Stimulated activated CD4-positive, alpha-beta T cell treated with anti-CD3 and anti-CD28 coated beads, Interleukin-4, amount 100 ng/mL, for 24 hours (primary cell): ENCODE results near the gene BCLAF1.
A peak's percentile ranks its signal among the peaks of the same experiment; 100 is the strongest.

Source experiments
- DNase-seq: peaks from one replicate; pipeline ENCODE4 v3.0.0-alpha.2; 2020

BCLAF1 gene

DNA sequence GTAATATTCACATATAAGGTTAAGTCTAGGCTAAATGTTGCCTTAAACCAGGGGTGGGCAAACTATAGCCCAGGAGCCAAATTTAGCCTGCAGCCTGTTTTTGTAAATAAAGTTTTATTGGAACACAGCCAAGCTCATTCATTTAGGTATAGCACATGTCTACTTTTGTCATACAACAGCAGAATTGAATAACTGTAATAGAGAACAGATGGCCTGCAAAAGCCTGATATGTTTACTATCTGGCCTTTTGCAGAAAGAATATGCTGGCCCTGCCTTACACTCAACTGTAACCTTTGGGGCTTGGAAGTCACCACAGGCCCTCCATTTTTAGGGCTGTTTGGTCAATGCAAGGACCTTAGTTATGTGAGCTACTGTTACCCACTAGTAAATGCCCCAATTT is 17.7 kb upstream of the BCLAF1 start:
- DNase-seq = no peak

DNA sequence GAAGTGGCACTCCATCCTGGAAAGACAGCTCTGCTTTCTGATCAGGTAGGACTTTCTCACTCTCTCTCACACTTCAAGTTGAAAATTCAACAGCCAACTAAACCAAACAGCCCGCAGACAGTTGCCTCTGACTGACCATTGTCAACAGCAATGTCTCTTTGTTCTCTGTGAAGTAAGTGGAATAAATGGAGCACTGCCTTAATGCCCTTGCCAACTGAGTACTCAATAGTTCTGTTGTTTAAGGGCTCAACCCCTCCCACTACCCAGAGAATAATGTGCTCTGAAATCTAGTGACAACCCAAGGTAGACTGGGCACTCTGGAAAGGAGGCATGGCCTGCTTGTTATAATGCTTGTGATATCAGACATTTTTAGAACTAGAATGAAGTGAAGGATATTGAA is 16.8 kb upstream of the BCLAF1 start:
- no peak for DNase-seq

DNA sequence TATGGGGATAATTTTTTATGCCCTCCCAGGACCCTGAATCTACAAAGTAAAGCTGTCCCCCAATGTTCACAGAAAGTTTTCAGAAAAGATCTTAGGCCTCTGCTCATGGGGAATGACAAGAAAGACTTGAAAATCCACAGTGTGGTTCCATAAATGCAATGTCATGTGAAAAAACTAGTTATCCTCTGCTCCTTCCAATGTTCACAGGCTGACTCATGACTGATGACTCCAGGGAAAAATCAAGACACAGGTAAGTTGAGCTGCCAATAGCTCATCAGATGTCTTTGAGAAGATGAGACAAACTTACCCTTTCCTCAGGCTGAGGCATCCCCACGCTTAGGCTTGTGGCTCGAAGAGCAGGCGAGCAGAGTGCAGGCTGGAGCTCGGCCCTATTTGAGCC is 14.8 kb upstream of the BCLAF1 start:
- DNase-seq = no peak

DNA sequence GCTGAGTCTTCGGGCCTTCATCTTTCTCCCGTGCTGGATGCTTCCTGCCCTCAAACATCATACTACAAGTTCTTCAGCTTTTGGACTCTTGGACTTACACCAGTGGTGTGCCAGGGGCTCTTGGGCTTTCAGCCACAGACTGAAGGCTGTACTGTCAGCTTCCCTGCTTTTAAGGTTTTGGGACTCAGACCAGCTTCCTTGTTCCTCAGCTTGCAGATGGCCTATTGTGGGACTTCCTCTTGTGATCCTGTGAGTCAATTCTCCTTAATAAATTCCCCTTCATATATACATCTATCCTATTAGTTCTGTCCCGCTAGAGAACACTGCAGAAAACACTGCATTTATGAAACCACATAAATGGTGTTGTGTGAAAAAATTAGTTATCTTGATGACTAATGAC is 13.9 kb upstream of the BCLAF1 start:
- no peak for DNase-seq

DNA sequence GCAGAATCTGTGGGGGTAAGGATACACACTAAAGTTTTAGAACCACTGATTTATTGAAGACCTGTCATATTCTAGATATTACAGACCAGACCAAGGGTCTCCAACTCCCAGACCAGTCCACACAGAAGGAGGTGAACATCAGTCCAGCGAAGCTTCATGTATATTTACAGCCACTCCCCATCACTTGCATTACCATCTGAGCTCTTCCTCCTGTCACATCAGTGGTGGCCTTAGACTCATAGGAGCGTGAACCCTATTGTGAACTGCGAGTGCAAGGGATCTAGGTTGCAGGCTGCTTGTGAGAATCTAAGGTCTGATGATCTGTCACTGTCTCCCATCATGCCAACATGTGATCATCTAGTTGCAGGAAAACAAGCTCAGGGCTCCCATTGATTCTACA is 5.0 kb upstream of the BCLAF1 start:
- no peak for DNase-seq

DNA sequence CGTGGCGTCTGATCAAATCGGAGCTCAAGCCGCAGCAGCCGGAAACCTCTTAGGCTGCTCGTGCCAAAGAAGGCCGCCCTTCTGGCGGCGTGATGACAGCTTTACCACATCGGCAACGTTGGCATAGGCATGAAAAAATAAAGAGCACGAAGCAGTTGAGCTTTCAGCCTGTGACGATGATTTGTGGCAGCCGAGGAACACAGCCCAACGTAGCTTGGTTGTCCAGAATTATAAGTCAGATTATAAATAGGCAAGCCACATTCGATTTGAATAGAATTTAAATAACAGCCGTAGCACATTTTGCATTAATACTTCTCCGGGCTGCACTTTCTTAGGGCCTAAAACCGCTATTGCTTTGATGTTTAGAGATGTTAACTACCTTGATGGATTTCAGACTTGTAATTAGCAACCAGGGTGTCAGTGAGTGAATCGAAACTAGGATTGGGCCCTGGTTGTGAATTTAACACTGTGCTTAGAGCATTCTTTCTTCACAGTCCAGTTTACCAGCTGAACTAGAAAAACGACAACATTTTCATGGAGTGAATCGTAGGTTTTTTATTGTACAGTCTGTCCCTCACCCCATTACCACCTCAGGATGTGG is 864 bp upstream of the BCLAF1 start:
- peak; percentile 77 for DNase-seq

DNA sequence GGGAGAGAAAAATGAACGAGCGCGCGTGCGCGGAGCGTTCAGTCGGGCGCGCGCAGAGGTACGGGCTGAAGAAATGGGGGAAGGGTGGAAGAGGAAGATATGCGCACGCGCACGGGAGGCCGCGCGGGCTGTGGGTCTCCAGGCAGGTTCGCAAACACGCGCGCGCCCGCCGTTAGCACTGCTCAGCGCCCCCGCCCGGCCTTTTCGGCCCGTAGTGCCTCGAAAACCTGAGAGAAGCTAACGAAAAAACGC is 393 bp downstream of the BCLAF1 start:
- peak; percentile 92 for DNase-seq

DNA sequence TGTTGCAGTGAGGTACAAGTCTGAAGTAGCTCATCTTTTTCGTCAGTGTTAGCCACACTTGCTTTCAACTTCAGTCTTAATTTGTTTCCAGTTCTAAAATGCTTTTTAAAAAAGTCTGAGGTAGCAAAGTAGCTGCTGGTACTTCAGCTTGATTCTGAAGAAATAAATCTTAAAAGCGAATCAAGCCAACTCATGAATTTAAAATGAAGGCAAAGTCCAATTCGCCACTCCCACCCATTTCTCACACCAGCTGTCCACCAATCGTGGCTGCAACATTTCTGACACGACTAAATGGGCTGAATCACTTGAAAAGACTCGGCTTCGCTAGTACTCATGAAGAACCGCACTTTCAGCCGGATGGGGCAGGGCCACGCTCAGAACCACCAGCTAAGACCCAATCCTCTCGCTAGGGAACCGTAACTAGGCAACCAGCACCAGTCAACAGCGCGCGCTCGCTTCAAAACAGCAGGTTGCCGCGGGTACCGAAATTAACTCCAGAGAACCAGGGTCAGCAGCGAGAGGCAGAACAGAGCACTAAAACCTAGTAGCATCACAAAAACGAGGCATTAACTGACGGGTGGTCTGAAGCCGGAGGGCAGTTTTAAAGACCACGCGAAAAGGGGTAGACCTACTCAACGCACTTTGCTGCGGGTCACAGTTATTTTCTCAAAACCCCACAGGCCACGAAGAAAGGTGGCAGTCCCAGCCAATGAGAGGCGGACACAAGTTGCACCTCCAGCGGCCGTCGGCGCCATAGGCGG is 900 bp downstream of the BCLAF1 start:
- peak; percentile 89 for DNase-seq

DNA sequence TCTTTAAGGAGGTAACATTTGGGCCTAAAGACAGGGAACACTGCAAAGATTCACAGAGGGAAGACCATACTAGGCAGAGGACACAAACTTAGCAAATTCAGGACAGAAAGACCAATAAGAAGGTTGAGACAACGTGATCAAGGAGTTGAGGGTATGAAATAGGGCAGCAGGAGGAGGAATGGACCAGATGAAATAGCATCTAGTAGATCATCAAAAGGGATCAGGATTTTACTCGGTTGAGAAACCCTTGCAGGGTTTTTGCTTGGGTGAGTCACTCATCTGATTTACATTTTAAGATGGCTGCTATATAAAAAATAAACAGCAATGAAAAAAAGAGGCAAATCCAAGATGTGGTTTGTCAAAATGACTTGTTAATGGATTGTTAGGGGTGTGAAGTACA is 4.7 kb downstream of the BCLAF1 start:
- no peak for DNase-seq

DNA sequence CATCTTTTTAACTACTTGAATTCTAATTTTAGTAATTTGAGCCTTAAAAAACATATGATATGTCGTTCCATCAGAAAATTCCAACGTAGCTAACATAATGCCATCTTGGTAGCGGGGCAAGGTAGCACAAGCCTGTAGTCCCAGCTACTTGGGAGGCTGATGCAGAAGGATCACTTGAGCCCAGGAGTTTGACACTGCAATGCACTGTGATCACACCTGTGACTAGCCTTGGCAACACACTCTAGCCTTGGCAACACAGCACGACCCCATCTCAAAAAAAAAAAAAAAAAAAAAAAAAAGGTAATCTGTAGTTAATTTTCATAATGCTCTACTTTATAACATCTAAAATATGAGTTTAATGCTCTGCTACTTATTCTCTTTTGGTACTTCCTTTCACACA is 6.7 kb downstream of the BCLAF1 start:
- DNase-seq = no peak

DNA sequence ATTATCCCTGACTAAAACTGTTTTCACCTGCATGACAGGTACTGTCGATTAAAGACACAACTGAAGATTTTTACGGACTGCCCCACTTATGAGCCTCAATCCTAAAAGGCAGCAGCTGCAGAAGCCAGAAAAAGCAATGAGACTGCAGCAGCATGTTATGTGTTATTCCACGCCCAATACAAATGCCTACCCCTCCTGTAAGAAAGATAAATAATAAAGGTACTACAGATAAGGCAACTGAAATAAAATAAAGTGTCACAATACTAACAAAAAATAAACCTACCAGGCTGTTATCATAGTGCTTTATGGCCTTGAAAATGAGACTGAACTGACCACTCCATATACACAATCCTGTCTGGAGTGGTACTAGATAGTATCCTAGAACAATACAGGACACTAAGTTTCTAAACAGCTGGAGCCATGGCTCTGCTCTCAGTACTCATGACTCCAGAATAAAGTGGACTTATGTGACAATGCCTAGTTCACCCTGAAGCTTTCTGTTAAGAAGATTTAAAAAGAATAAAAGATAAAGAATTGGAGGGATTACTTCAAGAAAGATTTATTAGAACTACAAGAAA is 9.5 kb downstream of the BCLAF1 start:
- DNase-seq = no peak

DNA sequence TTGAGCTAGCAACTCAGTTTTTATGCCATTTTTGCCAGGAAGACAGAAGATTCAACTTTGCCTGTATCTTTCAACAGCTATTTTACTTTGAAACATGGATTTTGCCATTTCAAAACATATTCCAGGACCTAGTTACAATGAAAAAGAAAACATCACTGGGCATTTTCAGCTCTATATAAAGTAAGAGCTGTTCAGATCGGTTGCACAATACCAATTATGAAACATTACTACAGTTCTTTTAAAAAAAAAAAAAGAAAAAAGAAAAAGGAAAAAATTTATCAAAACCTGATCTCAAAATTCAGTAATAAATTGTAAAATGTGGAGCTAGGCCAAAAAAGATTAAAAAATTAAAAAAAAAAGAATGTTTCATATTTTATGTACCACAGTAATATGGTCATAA is 15.6 kb downstream of the BCLAF1 start:
- no peak for DNase-seq

DNA sequence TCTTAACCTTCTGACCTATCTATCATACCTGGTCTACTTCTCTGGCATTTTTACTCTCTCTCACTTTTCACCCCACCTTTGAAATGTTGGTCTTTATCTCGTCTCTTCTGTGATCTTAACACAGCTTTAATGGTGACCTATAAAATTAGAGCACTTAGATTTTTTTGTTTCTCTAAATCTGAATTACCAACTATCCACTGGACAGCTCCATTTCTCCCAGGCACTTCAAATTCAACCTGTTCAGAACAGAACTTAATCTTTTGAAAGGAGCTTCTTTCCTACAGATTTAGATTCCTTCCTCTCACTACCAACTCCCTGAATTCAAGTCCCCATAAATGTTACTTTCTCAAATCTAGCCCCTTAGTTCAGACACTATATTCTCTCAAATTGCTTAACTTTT is 24.5 kb downstream of the BCLAF1 start:
- DNase-seq = no peak

DNA sequence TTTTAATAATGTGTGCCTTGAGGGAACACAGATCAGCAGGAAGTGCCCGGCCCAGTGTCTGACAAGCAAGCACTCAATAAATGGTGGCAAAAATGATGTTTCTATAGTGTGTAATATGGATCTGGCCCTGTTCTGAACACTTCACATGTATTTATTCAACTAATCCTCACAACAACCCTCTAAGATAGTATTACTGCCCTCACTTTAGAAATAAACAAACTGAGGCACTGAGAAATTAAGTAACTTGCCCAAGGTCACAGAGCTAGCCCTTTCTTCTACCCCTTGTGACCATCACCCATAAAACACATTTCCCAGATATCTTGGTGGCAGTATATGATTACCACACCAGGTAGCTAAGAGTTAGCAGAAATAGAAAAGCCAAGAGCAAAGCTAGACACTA is 26.7 kb downstream of the BCLAF1 start:
- no peak for DNase-seq

DNA sequence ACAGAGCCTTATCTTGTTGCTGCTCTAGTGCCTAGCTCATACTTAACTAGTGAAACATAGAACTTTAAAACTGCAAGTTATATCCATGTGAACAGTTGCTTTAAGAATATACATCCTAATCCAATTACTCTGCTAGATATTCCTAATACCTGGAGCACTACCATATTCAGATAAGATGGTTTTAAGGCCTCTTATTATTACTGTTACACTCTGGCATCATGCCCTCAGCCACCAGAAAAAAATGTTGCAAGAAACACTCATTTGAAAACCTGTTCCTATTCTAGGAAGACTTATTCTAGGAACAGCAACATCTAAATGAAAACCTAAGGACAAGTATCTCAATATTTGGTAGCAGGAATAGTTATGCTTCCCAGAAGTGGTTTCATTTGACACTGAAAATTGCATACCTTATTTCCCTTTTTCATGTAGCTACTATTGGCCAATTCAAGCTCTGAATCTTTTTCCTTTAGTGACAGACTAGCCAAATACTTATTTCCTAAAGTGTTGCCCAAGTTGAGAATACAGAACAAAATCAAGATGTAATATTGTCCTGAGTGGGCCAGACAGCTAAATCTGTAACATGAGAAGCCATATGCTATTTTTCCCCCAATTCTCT is 34.7 kb downstream of the BCLAF1 start:
- no peak for DNase-seq

DNA sequence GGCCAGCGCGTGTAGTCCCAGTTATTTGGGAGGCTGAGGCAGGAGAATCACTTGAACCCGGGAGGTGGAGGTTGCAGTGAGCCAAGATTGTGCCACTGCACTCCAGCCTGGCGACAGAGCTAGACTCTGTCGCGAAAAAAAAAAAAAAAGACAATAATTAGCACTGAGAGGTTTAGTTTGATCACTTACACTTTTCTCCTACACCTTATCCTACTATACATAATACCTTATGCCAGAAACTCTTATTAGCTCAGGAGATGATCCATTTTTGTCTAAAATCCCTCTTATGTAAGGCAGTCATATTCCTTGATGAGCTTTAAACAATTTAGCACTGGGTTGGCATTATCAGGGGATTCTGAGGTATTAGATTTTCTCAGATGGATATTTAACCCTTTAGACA is 35.9 kb downstream of the BCLAF1 start:
- no peak for DNase-seq

DNA sequence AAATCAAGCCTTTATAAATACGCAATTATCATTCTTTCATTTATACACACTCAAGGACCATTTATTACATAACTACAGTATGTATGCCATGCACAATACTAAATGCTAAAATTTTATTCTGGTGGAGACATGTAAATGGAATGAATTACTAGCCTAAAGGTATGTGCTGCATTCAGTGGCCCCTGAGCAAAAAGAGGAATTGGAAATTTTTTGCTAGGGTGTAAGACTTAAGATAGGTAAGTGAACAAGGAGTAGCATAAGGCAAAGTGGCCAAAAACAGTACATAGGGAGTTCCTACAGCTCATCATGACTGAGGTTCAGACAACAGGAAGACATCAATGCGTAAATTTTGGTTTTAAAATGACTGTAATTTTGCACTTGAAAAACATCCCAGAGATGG is 37.2 kb downstream of the BCLAF1 start:
- DNase-seq = no peak

DNA sequence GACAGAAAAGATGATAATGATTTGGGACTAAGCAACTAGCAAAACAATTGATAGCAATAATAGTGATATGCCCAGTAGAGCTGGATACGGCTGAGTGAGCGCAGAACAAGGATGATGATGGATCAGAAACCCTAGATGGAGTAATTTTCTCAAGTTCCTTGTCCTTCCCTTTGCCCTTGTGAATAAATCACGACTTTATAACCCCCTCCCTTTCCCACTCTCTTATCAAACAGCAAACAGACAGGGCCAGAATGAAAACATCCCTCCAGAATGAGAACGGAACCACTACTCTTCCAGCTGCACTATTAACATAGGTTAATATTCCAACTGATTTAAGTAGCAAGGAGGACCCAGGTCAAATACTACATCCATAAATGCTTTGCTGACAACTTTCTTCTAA is 38.3 kb downstream of the BCLAF1 start:
- no peak for DNase-seq

DNA sequence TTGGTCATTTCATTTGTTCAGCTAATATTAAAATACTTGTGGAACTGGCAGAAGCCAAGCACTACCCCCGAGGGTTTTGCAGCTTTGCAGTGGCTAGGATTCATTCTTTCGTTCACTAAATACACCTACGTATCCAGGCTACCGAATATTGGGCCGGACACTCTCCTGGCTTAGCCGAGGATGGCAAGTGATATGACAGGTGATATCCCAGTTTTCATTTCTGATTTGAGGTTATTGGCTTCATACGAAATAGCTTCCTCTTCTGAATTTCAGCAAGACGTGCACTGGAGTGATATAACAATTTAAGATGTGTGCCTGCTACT is 39.0 kb downstream of the BCLAF1 start:
- DNase-seq = no peak

DNA sequence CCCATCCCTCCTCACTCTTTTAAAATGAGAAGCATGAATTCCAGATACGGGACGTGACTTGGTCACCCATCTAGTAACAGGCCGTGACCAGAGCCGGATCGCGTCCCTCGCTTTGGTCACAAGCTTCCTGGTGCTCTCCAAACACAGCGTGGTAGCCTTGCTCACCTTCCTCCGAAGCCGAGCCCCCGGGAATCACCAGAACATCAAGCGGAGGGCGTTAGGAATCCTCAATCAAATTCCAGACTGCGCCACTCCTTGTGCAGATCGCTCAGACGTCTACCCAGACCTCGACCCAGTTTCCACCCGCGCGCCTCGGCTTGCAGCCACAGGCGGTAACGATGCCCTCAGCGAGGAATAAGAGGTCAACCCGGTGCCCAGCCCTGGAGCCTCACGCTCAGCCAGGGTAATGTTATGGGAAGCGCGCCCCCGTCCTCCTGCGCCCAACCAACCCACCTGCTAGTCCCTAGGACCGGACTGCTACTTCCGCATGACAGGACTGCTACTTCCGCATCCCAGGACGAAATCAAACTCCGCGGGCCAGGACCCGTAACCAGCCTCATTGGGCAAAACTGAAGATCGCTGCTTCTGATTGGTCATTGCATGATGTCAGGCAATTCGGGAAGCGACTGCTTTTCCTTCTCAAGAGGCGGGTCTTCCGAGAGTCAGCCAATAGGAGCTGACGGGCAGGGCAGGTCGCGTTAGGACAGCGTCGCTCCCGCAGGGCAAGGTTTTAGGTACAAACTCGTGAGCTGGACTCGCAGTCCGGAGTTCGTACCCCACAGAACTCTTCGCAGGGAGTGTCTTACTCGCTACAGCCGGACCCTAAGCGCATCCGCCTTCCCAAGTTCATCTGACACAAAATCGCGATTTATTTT is 39.6 kb downstream of the BCLAF1 start, which contains the start of gene MTFR2:
Gene MTFR2, minus strand, starts transcription at position 501 of the 875 bp plus-strand sequence. CDS start 1,212 bp downstream, outside the sequence.
- peak; percentile 95 for DNase-seq

DNA sequence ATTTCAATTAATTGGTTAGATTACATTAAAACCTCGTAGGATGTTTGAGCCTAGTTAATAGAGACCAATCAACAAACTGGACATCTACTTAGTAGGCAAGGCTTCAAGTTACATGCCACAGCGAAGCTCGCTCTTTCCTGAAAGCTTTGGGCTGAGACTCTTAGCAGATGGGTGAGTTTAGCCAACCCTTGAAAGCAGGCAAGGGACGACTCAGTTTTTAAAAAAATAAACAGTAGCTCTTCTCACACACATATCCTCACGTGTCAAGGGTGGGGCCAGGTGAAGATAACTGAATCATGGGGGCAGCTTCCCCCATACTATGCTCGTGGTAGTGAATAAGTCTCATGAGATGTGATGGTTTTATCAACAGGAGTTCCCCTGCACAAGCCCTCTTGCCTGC is 40.3 kb downstream of the BCLAF1 start:
- no peak for DNase-seq

DNA sequence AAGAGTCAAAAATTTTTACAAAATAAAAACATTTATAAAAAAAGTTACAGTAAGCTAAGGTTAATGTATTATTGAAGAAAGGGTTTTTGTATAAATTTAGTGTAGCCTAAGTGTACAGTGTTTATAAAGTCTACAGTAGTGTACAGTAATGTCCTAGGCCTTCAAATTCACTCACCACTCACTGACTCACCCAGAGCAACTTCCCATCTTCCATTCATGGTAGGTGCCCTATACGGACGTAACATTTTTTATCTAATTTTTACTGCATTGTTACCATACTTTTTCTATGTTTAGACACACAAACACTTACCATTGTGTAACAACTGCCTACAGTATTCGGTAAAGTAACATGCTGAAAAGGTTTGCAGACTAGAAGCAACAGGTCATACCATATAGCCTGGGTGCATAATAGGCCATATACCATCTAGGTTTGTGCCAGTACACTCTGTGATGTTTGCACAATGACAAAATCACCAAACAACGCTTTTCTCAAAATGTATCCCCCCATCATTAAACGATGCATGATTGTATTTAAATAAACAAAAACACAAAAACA is 45.5 kb downstream of the BCLAF1 start:
- DNase-seq = no peak
